GM23248 (cell line): ENCODE measurements around the gene TMEM59L.

Source experiments
- EZH2 ChIP-seq: fragments of 200-600 bp; sonication (generic); IDR thresholded peaks from 2 replicates; pipeline ENCODE4 v1.6.1; 2018; ENCODE audit warnings: antibody characterized with exemption, mild to moderate bottlenecking; ENCODE audit not compliant: insufficient read depth, poor library complexity, severe bottlenecking
- EZH2phosphoT487 ChIP-seq: fragments of 200-600 bp; sonication (generic); IDR thresholded peaks from 2 replicates; pipeline ENCODE4 v1.6.1; 2018; ENCODE audit warnings: antibody characterized with exemption, moderate library complexity, mild to moderate bottlenecking, low read depth; ENCODE audit not compliant: insufficient read depth

DNA sequence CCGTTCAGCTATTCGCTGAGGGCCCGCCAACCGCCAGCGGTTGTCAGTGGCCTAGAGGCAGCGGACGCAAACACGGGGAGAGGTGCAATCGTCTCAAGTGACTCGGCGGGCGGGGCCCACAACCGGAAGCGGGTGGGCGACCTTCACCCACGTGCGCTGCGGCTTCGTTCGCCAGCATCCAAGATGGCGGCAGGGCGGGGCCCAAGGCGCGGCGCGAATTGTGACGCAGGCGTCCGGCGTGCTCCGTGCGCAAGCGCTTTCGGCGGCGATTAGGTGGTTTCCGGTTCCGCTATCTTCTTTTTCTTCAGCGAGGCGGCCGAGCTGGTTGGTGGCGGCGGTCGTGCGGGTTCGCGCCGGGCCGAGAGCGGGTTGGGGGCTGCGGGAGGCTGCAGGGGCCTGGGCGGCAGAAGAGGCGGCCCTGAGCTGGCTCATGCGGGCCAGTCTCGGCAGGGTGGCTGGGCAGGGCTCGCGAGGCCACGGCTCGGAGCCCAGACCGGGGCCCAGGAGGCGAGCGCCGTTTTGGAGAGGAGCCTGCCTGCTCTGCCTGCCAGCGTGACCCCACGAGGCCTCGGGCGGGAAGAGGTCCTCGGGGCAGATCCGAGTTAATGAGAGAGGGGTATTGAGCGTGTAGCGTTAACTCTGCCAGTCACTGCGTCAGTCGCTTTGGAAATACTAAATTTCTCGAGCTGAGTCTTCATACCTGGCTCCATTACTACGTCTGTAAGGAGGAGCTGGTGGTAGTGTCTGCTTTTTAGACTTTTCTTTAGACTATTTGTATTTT is 40.9 kb upstream of the TMEM59L start, which contains the start of gene UBA52:
- TF ChIP-seq EZH2phosphoT487 = no peak
- no peak for TF ChIP-seq EZH2
